CD14-positive monocyte (primary cell): ENCODE measurements around the gene MCEE. TPM values are rescaled to one million over a fixed set of nuclear protein-coding genes. Genes with fewer than 3 reads are reported as not detected.

Experiments used
- DNase-seq, 3 donors: peaks; one replicate each; pipeline ENCODE4 v3.0.0-alpha.2; 2011 to 2022
- H2AFZ ChIP-seq: 2 replicates; pipeline ENCODE4 v1.6.0; 2012; ENCODE audit warnings: mild to moderate bottlenecking, low read depth, low read length, inconsistent platforms; ENCODE audit not compliant: insufficient read depth, poor library complexity, severe bottlenecking
- H3K27ac ChIP-seq, 2 donors: 1 replicate in 1 of 2; 2 replicates in 1 of 2; pipeline ENCODE4 v1.5.1; 2012 to 2013; ENCODE audit warnings: low read length in 2 of 2, control low read depth in 1 of 2, inconsistent platforms in 1 of 2, low read depth in 1 of 2, mild to moderate bottlenecking in 1 of 2
- H3K27me3 ChIP-seq, 2 donors: one replicate each; pipeline versions ENCODE4 v1.6.0 to v1.6.1; 2011 to 2013; ENCODE audit warnings: low read length in 2 of 2; ENCODE audit not compliant: control insufficient read depth in 2 of 2, insufficient read depth in 2 of 2
- H3K36me3 ChIP-seq, 2 donors: replicated peaks in 1 of 2; 1 replicate in 1 of 2; 2 replicates in 1 of 2; pipeline versions ENCODE4 v1.5.1 to v1.6.1; 2012 to 2013; ENCODE audit warnings: low read length in 2 of 2, control low read depth in 1 of 2, inconsistent platforms in 1 of 2, mild to moderate bottlenecking in 1 of 2; ENCODE audit not compliant: insufficient read depth in 2 of 2, control insufficient read depth in 1 of 2
- H3K4me1 ChIP-seq, 2 donors: 1 replicate in 1 of 2; 2 replicates in 1 of 2; pipeline versions ENCODE4 v1.5.1 to v1.6.1; 2012 to 2013; ENCODE audit warnings: low read length in 2 of 2, control low read depth in 1 of 2, inconsistent platforms in 1 of 2, mild to moderate bottlenecking in 1 of 2, moderate library complexity in 1 of 2; ENCODE audit not compliant: insufficient read depth in 2 of 2, control insufficient read depth in 1 of 2
- H3K4me2 ChIP-seq: replicated peaks from 2 replicates; pipeline ENCODE3; 2012; ENCODE audit warnings: low read length, moderate library complexity, mild to moderate bottlenecking; ENCODE audit not compliant: poor library complexity, severe bottlenecking; ENCODE audit errors: extremely low read depth
- H3K4me3 ChIP-seq, 3 experiments: fragments of 200-600 bp in 1 of 3; sonication (generic) in 1 of 3; replicated peaks in 1 of 3; 1 replicate in 2 of 3; 2 replicates in 1 of 3; pipeline ENCODE4 v1.5.1; 2011 to 2013; ENCODE audit warnings: low read length in 3 of 3, mild to moderate bottlenecking in 3 of 3, control low read depth in 2 of 3, low read depth in 2 of 3, inconsistent platforms in 1 of 3, moderate library complexity in 1 of 3
- H3K79me2 ChIP-seq: 2 replicates; pipeline ENCODE4 v1.6.0; 2012; ENCODE audit warnings: mild to moderate bottlenecking, control low read depth, inconsistent platforms, low read length, moderate library complexity; ENCODE audit not compliant: insufficient read depth
- H3K9ac ChIP-seq: 2 replicates; pipeline ENCODE4 v1.6.0; 2017; ENCODE audit warnings: low read length, mild to moderate bottlenecking; ENCODE audit not compliant: insufficient read depth, poor library complexity, severe bottlenecking
- H3K9me3 ChIP-seq, 2 donors: replicated peaks in 1 of 2; 1 replicate in 1 of 2; 2 replicates in 1 of 2; pipeline versions ENCODE4 v1.5.1 to v1.6.1; 2012 to 2013; ENCODE audit warnings: low read length in 2 of 2, control low read depth in 1 of 2; ENCODE audit not compliant: control insufficient read depth in 1 of 2, insufficient read depth in 1 of 2
- H4K20me1 ChIP-seq: 2 replicates; pipeline ENCODE4 v1.6.0; 2012; ENCODE audit warnings: mild to moderate bottlenecking, low read length, control low read depth, moderate library complexity; ENCODE audit not compliant: insufficient read depth
- H3K27ac Mint-ChIP-seq, 7 donors: one replicate each; pipeline ENCODE4 v1.8.0; 2020; ENCODE audit warnings: mild to moderate bottlenecking in 7 of 7, mixed read lengths in 7 of 7, moderate library complexity in 6 of 7, inconsistent platforms in 2 of 7
- H3K27me3 Mint-ChIP-seq, 3 donors: one replicate each; pipeline ENCODE4 v1.8.0; 2021 to 2022; ENCODE audit warnings: low read depth in 3 of 3, mild to moderate bottlenecking in 3 of 3, mixed read lengths in 3 of 3, moderate library complexity in 3 of 3, inconsistent platforms in 1 of 3
- H3K36me3 Mint-ChIP-seq, 2 donors: one replicate each; pipeline ENCODE4 v1.8.0; 2020; ENCODE audit warnings: mixed read lengths in 2 of 2, inconsistent platforms in 1 of 2, mild to moderate bottlenecking in 1 of 2
- H3K4me1 Mint-ChIP-seq: one replicate; pipeline ENCODE4 v1.8.0; 2020; ENCODE audit warnings: mild to moderate bottlenecking, mixed read lengths
- H3K4me3 Mint-ChIP-seq, 2 donors: one replicate each; pipeline ENCODE4 v1.8.0; 2020; ENCODE audit warnings: mild to moderate bottlenecking in 2 of 2, mixed read lengths in 2 of 2, moderate library complexity in 1 of 2
- H3K9me3 Mint-ChIP-seq, 7 donors: one replicate each; pipeline ENCODE4 v1.8.0; 2020 to 2022; ENCODE audit warnings: mixed read lengths in 7 of 7, mild to moderate bottlenecking in 6 of 7, moderate library complexity in 6 of 7, inconsistent platforms in 2 of 7
- CTCF ChIP-seq: fragments of 200-600 bp; IDR thresholded peaks from one replicate; pipeline ENCODE4 v1.8.0; 2022; ENCODE audit warnings: antibody characterized with exemption, mild to moderate bottlenecking
- WGBS: methylation state at CpG from one replicate; pipeline ENCODE4 v1.1.5; 2013; ENCODE audit warnings: missing lambda C conversion rate; ENCODE audit not compliant: insufficient coverage; 5-methylcytosine and 5-hydroxymethylcytosine counted together
- intact Hi-C, 2 donors: fragments of 100-400 bp; cut with micrococcal nuclease; formaldehyde crosslinking; loops; one replicate each; pipeline versions ENCODE4 v1.15.0 to v1.15.1; 2023
- polyA plus RNA-seq, 3 donors: library from polyadenylated mRNA; depleted of rRNA in 1 of 3; unstranded in 2 of 3; stranded (reverse) in 1 of 3; fragments of 300-500 nt in 2 of 3; fragments of >200 nt in 1 of 3; fragmentation: Illumina TruSeq in 2 of 3; gene quantifications; 1 replicate in 2 of 3; 2 replicates in 1 of 3; pipeline ENCODE4 v1.2.3, GENCODE V29; 2012 to 2021

The MCEE gene
- polyA plus RNA-seq, 3 donors, result 9.3 to 29.0 (median 24.7) TPM

DNA sequence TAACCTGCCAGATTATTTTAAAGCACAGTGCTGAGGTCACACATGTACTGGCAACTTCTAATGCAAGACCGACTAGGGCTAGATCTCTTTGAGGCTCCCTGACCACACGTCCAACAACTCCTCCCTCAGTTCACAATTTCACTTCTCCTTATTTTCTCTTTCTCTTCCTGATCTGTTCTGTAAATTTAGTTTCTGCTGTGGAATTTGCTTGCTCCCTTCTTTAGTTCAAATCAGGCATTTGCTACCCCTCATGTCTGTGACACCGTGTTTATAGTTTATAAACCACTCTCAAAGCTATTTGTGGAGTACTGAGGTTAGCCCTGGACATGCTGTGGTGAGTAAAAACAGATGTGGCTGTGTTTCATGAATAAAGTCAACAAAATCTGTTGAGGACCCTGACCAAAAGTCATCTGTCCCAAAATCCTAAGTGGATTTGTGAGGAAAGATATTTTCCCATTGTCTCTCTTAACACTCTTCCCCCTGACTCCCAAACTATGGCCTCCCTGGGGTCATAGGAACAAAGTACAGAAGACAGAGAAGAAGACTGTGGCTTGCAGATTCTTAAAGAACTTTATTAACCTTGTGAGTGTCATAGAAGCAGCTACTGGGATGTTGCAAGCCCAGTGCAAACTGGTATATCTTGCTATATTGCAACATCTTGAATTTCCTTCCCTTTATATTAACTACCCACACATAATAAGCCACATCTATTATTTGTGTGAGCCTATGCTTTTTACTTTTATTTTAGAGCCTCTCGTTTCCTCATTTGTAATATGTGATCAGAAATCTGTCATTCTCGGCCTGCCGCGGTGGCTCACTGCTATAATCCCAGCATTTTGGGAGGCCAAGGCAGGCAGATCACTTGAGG lies 65.0 kb downstream of the MCEE start:
- Histone ChIP-seq H4K20me1 (peaks cover 14% of the 10 kb centered on the region), H3K27me3 (no peaks in the 10 kb centered on the region), H3K4me2 (peak overlapping the region; percentile 91), H3K4me1 (peaks cover 68 to 83% of the 10 kb centered on the region in 2 donors), H3K27ac (peak overlapping the region; percentile 98), H3K79me2 (peaks cover 76% of the 10 kb centered on the region), H3K4me3 (peak overlapping the region; percentile 54 to 82 (median 56)), H3K9ac (peak overlapping the region; percentile 72), H3K9me3 (no peaks in the 10 kb centered on the region), H3K36me3 (peaks cover 0 to 5% of the 10 kb centered on the region in 2 donors), H2AFZ (peak overlapping the region; percentile 64)
- H3K4me1 Mint-ChIP-seq, result peaks cover 76% of the 10 kb centered on the region
- H3K9me3 Mint-ChIP-seq, result no peaks in the 10 kb centered on the region
- WGBS, result 0% methylated on average over 2 of the region's 7 CpGs
- intact Hi-C loops, result loop anchor here in 1 of 2 donors (5.0 kb wide), 1 partner anchor 38 kb away; no protein-coding TSS in a partner anchor
- H3K36me3 Mint-ChIP-seq, result peaks cover 8 to 13% of the 10 kb centered on the region in 2 donors
- DNase-seq, result peak; percentile 88 to 95 (median 91)
- peak overlapping the region; percentile 99 for H3K27ac Mint-ChIP-seq
- peak overlapping the region; percentile 81 to 97 for H3K4me3 Mint-ChIP-seq
- H3K27me3 Mint-ChIP-seq, result peaks cover 0 to 3% (median 0%) of the 10 kb centered on the region in 3 donors
- TF ChIP-seq CTCF, result no peak

DNA sequence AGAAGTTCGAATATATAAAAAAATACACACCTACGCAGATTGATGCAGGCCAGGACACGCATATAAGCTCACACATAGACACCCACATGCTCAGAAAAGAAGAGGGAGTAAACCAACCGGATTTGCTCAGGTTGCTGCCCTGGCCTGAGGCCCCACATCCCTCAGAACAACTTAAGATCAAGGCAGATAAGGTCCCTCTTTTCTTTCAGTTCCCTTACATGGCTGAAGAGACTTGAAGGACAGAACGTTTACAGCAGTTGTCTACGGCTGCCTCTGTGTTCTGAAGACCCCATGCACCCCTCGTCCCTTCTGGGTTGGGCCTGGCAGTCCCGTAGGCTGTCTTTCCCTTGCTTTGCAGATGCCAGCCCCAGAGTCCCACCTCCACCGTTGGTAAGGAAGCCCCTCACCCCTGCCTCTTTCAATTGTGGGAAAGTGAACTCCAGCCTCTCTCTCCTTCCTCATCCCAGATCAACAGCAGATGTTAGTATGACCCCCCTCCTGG lies 65.9 kb downstream of the MCEE start:
- Histone ChIP-seq H3K4me2 (peak overlapping the region; percentile 91), H3K79me2 (peaks cover 68% of the 10 kb centered on the region), H3K4me1 (peaks cover 60 to 75% of the 10 kb centered on the region in 2 donors), H3K27ac (peak overlapping the region; percentile 98), H3K27me3 (no peaks in the 10 kb centered on the region), H3K9me3 (no peaks in the 10 kb centered on the region), H4K20me1 (peaks cover 8% of the 10 kb centered on the region), H3K36me3 (no peaks in the 10 kb centered on the region), H2AFZ (peak overlapping the region; percentile 64), H3K4me3 (peak overlapping the region; percentile 54 to 82 (median 56)), H3K9ac (peak overlapping the region; percentile 72)
- DNase-seq, result no peak
- no peak for TF ChIP-seq CTCF
- Mint-ChIP-seq H3K9me3 (no peaks in the 10 kb centered on the region), H3K27me3 (peaks cover 0 to 3% (median 0%) of the 10 kb centered on the region in 3 donors), H3K4me3 (peak overlapping the region; percentile 81 to 97), H3K4me1 (peaks cover 70% of the 10 kb centered on the region), H3K27ac (peak overlapping the region; percentile 99), H3K36me3 (peaks cover 0 to 6% of the 10 kb centered on the region in 2 donors)
- WGBS, result 25% methylated on average over 9 of the region's 9 CpGs
- intact Hi-C loops, result loop anchor here in 1 of 2 donors (5.0 kb wide), 1 partner anchor 37 kb away; no protein-coding TSS in a partner anchor
